Endothelial cell of umbilical vein (primary cell): ENCODE measurements around the gene WDR38. TPM values are rescaled to one million over a fixed set of nuclear protein-coding genes. Genes with fewer than 3 reads are reported as not detected.

Experiments
- BruUV-seq: library from RNA; stranded (reverse); fragments of 400-500 nt; replicated peaks from 2 replicates; lab custom pipeline; 2021; lab: Mats Ljungman, UMichigan
- CTCF ChIA-PET: fragments of 300-600, 350-600 bp; sonication (Branson Sonifier 250); formaldehyde crosslinking; loops from one replicate; lab custom pipeline; 2021; ENCODE audit warnings: antibody characterized with exemption, inconsistent platforms; lab: Charles Lee
- POLR2A ChIA-PET: fragments of 300-600, 350-600 bp; sonication (Branson Sonifier 250); formaldehyde crosslinking; loops from one replicate; lab custom pipeline; 2021; ENCODE audit warnings: antibody characterized with exemption, inconsistent platforms; lab: Charles Lee
- DNase-seq: peaks from one replicate; pipeline ENCODE4 v3.0.0-alpha.2; 2011; ENCODE audit warnings: low read depth, low spot score
- FAIRE-seq: peaks from 2 replicates; lab custom pipeline; 2011; peaks lifted over from hg19 to GRCh38; lab: Jason Lieb, UNC
- H2AFZ ChIP-seq: 2 replicates; pipeline ENCODE4 v1.6.0; 2012; ENCODE audit warnings: low read depth, low read length, control low read depth, inconsistent platforms
- H3K27ac ChIP-seq: 2 replicates; pipeline ENCODE4 v1.5.1; 2011; ENCODE audit warnings: low read depth, mild to moderate bottlenecking, control low read depth, low read length, moderate library complexity; ENCODE audit not compliant: insufficient read depth
- H3K27me3 ChIP-seq, 2 experiments: 2 replicates each; pipeline versions ENCODE4 v1.6.0 to v1.6.1; 2011; ENCODE audit warnings: low read length in 2 of 2, mixed read lengths in 1 of 2; ENCODE audit not compliant: control insufficient read depth in 2 of 2, insufficient read depth in 2 of 2
- H3K36me3 ChIP-seq, 2 experiments: 2 replicates in 1 of 2; 3 replicates in 1 of 2; pipeline ENCODE4 v1.5.1; 2011; ENCODE audit warnings: low read length in 2 of 2, mild to moderate bottlenecking in 1 of 2, moderate library complexity in 1 of 2; ENCODE audit not compliant: control insufficient read depth in 2 of 2, insufficient read depth in 2 of 2; ENCODE audit errors: extremely low read depth in 1 of 2
- H3K4me1 ChIP-seq: 3 replicates; pipeline ENCODE4 v1.5.1; 2011; ENCODE audit warnings: mild to moderate bottlenecking, low read length; ENCODE audit not compliant: control insufficient read depth, insufficient read depth; ENCODE audit errors: extremely low read depth
- H3K4me2 ChIP-seq: 2 replicates; pipeline ENCODE4 v1.6.1; 2011; ENCODE audit warnings: low read length, control low read depth, mixed read lengths; ENCODE audit not compliant: insufficient read depth
- H3K4me3 ChIP-seq, 3 experiments: fragments of 200-600 bp in 1 of 3; sonication (generic), shearing (Covaris generic) in 1 of 3; replicated peaks in 1 of 3; 2 replicates each; pipeline ENCODE4 v1.5.1; 2011 to 2016; ENCODE audit warnings: control low read depth in 3 of 3, low read length in 3 of 3, mild to moderate bottlenecking in 2 of 3, inconsistent platforms in 1 of 3, low read depth in 1 of 3, moderate library complexity in 1 of 3; ENCODE audit not compliant: insufficient read depth in 1 of 3
- H3K79me2 ChIP-seq: 2 replicates; pipeline ENCODE4 v1.6.0; 2012; ENCODE audit warnings: low read length, inconsistent platforms; ENCODE audit not compliant: control insufficient read depth, insufficient read depth
- H3K9ac ChIP-seq: replicated peaks from 2 replicates; pipeline ENCODE3; 2011; ENCODE audit warnings: low read length, control low read depth; ENCODE audit not compliant: insufficient read depth; ENCODE audit errors: extremely low read depth
- H3K9me1 ChIP-seq: replicated peaks from 3 replicates; pipeline ENCODE4 v1.6.0; 2011; ENCODE audit warnings: mild to moderate bottlenecking, low read length; ENCODE audit not compliant: control insufficient read depth, insufficient read depth; ENCODE audit errors: extremely low read depth
- H3K9me3 ChIP-seq: replicated peaks from 2 replicates; pipeline ENCODE4 v1.5.1; 2012; ENCODE audit warnings: low read length, inconsistent platforms; ENCODE audit not compliant: control insufficient read depth, insufficient read depth
- H4K20me1 ChIP-seq: replicated peaks from 2 replicates; pipeline ENCODE3; 2011; ENCODE audit warnings: mild to moderate bottlenecking, low read length; ENCODE audit not compliant: control insufficient read depth, insufficient read depth; ENCODE audit errors: extremely low read depth
- FOS ChIP-seq: IDR thresholded peaks from 2 replicates; pipeline ENCODE4 v1.6.1; 2011; ENCODE audit warnings: mild to moderate bottlenecking, low read length, moderate library complexity, borderline replicate concordance; ENCODE audit not compliant: insufficient read depth
- GATA2 ChIP-seq: IDR thresholded peaks from 2 replicates; pipeline ENCODE4 v1.7.0; 2011; ENCODE audit warnings: low read depth, mild to moderate bottlenecking, moderate library complexity, mixed read lengths, low read length; ENCODE audit not compliant: insufficient read length, insufficient read depth
- JUN ChIP-seq: IDR thresholded peaks from 2 replicates; pipeline ENCODE4 v1.6.1; 2011; ENCODE audit warnings: borderline replicate concordance, low read depth; ENCODE audit not compliant: insufficient read length, insufficient read depth
- MYC ChIP-seq: IDR thresholded peaks from one replicate; pipeline ENCODE4 v1.6.1; 2011; ENCODE audit warnings: mild to moderate bottlenecking, low read depth, low read length
- POLR2A ChIP-seq: IDR thresholded peaks from 2 replicates; pipeline ENCODE4 v1.6.1; 2012; ENCODE audit warnings: low read depth, mild to moderate bottlenecking, control low read depth, low read length
- POLR2AphosphoS5 ChIP-seq: IDR thresholded peaks from 2 replicates; pipeline ENCODE4 v1.6.1; 2012; ENCODE audit warnings: low read depth, mild to moderate bottlenecking, control low read depth, low read length, moderate library complexity; ENCODE audit not compliant: insufficient read depth
- dilution Hi-C: fragments of 300-500 bp; cut with MboI; formaldehyde crosslinking; loops from one replicate; pipeline ENCODE4 v1.15.0; 2019; ENCODE audit warnings: low sequenced_read_pairs; ENCODE audit not compliant: extremely low pct_ligation_motif_present
- intact Hi-C: fragments of 100-400 bp; cut with micrococcal nuclease; formaldehyde crosslinking; loops from one replicate; pipeline ENCODE4 v1.10.0; 2022
- polyA plus RNA-seq, 4 experiments: library from polyadenylated mRNA; depleted of rRNA in 3 of 4; stranded (reverse) in 3 of 4; unstranded in 1 of 4; fragments of >200 nt; gene quantifications; 2 replicates each; pipeline versions ENCODE4 v1.2.1 to v1.2.3, GENCODE V29; 2011 to 2012; ENCODE audit warnings: missing spikeins in 1 of 4
- total RNA-seq: library from RNA; stranded (reverse); gene quantifications from 2 replicates; pipeline ENCODE4 v1.2.3, GENCODE V29; 2021
- TF ChIP-seq, protein P1 (sequence below): IDR thresholded peaks from 2 replicates; pipeline ENCODE4 v1.6.1; 2011; ENCODE audit not compliant: insufficient read depth, insufficient read length
- TF ChIP-seq, protein P2 (sequence below), 2 donors: IDR thresholded peaks; 1 replicate in 1 of 2; 2 replicates in 1 of 2; pipeline ENCODE4 v1.5.1; 2011; ENCODE audit warnings: low read length in 2 of 2, mild to moderate bottlenecking in 2 of 2, moderate library complexity in 2 of 2, control low read depth in 1 of 2, inconsistent platforms in 1 of 2, low read depth in 1 of 2; ENCODE audit not compliant: insufficient read depth in 1 of 2; ENCODE audit errors: extremely low read depth in 1 of 2

WDR38 gene
- total and polyA plus RNA-seq, 2 donors (not counting 3 experiments of a cell fraction or from before 2014, with no cell fraction given) = not detected

DNA sequence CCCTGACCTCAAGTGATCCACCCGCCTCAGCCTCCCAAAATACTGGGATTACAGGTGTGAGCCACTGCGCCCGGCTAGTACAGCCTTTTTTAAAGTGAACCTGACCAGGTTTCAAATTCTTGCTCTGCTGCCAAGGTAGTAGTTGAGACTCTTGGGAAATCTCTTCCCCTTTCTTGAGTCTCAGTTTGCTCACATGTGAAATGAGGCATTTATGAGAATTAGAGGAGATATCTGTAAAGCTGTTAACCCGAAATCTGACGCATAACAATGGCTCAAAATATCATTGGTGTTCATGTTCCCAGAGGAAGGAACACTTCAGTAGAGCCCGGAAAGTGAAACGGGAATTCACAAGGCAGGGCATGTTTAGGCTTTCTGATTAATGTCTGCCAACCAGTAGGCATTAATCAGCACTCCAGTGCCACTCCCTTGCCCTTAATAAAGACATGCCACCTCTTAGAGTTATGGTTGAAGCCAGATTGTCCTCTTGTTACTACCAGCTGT lies 10.2 kb downstream of the WDR38 start:
- DNase-seq (no peak), FAIRE-seq (peak; percentile 83)
- Histone ChIP-seq H3K9me1 (no peaks in the 10 kb centered on the region), H3K79me2 (peaks cover 40% of the 10 kb centered on the region), H3K4me1 (peaks cover 30% of the 10 kb centered on the region), H3K9ac (no peak overlapping the region), H3K4me3 (no peak overlapping the region), H3K9me3 (no peaks in the 10 kb centered on the region), H4K20me1 (peaks cover 8% of the 10 kb centered on the region), H2AFZ (peak overlapping the region; percentile 65), H3K27me3 (no peaks in the 10 kb centered on the region), H3K4me2 (no peak overlapping the region), H3K36me3 (peaks cover 15 to 20% of the 10 kb centered on the region in 2 experiments), H3K27ac (no peak overlapping the region)
- no peak for TF ChIP-seq FOS
- ChIA-PET POLR2A (interaction anchor here (0.5 kb wide), 1 partner anchor 94 kb away, joined by 10 read pairs; no protein-coding TSS in a partner anchor), CTCF (interaction anchor here (4.1 kb wide), 1 partner anchor 10 kb away, joined by 35 read pairs; the partner anchor contains the start of gene WDR38)
- intact Hi-C loops = loop anchor here (2.0 to 5.0 kb wide), 3 partner anchors 205 to 379 kb away; partner anchors contain the start of gene HSPA5
- no TSS peak for BruUV-seq
- dilution Hi-C loops = no loop called here

DNA sequence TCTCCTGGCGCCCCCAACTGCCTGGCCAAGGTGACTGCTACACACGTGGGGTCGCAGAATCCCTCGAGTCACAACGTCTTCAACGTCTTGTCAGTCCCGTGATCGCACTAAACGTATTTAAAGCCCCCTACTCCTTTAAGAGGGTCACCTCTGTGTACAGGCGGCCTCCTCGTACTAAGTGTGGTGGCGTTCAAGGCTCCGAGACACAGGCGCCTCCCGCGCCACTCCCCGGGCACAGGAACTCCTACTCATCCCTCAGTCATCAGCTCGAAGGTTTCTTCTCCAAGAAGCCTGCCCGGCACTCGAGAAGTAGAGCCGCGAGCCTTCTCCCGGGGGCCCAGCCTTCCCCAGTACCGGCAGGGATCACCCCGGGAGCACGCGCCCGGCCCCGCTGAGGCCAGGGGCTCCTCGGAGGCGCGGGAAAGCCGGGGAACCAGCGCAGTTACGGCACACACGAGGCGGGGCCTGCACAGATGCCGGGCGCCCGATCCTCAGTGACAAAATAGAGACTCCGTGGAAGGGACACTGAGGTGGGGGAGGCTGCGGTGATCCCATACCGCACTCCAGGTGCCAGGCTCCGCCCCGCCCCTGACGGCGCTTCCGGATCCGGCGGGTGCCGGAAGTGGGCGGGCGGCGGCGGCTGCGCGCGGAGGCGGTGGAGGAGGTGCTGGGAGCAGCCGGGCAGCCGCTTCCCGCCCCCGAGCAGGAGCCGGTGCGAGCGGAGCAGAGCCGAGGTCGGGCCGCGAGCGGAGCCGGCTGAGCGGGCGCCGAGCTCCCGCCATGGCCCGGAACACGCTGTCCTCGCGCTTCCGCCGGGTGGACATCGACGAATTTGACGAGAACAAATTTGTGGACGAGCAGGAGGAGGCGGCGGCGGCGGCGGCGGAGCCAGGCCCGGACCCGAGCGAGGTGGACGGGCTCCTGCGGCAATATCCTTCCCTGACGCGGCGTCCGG lies 15.5 kb downstream of the WDR38 start:
- Histone ChIP-seq H3K4me2 (peak overlapping the region; percentile 81), H3K4me3 (peak overlapping the region; percentile 31 to 97 (median 79)), H3K4me1 (peaks cover 35% of the 10 kb centered on the region), H3K9me1 (no peaks in the 10 kb centered on the region), H3K79me2 (peaks cover 57% of the 10 kb centered on the region), H3K9me3 (no peaks in the 10 kb centered on the region), H3K27me3 (no peaks in the 10 kb centered on the region), H3K9ac (peak overlapping the region; percentile 91), H2AFZ (peak overlapping the region; percentile 35), H3K27ac (peak overlapping the region; percentile 75), H3K36me3 (peaks cover 4 to 5% of the 10 kb centered on the region in 2 experiments), H4K20me1 (peaks cover 7% of the 10 kb centered on the region)
- ChIA-PET CTCF (interaction anchor here (4.1 kb wide), 1 partner anchor 16 kb away, joined by 15 read pairs; the partner anchor contains the start of gene WDR38), POLR2A (no interaction called here)
- peak; percentile 82 for DNase-seq
- TF ChIP-seq, protein P1, sequence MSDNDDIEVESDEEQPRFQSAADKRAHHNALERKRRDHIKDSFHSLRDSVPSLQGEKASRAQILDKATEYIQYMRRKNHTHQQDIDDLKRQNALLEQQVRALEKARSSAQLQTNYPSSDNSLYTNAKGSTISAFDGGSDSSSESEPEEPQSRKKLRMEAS = no peak
- TF ChIP-seq POLR2A (peak; percentile 92), GATA2 (no peak), POLR2AphosphoS5 (peak; percentile 94), MYC (peak; percentile 50), JUN (no peak), FOS (peak; percentile 9)
- TF ChIP-seq, protein P2, sequence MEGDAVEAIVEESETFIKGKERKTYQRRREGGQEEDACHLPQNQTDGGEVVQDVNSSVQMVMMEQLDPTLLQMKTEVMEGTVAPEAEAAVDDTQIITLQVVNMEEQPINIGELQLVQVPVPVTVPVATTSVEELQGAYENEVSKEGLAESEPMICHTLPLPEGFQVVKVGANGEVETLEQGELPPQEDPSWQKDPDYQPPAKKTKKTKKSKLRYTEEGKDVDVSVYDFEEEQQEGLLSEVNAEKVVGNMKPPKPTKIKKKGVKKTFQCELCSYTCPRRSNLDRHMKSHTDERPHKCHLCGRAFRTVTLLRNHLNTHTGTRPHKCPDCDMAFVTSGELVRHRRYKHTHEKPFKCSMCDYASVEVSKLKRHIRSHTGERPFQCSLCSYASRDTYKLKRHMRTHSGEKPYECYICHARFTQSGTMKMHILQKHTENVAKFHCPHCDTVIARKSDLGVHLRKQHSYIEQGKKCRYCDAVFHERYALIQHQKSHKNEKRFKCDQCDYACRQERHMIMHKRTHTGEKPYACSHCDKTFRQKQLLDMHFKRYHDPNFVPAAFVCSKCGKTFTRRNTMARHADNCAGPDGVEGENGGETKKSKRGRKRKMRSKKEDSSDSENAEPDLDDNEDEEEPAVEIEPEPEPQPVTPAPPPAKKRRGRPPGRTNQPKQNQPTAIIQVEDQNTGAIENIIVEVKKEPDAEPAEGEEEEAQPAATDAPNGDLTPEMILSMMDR (IDR thresholded peaks at IDR 0.05; ENCODE audit: extremely low read depth in 1 of 2, insufficient read depth in 1 of 2, low read depth in 1 of 2, low read length in 2 of 2) = no peak
- dilution Hi-C loops (no loop called here), intact Hi-C loops (loop anchor here (1.0 kb wide), 2 partner anchors 73 to 506 kb away; partner anchors contain the start of gene GOLGA1)
- peak; percentile 83 for FAIRE-seq
- TSS peak; percentile 86 for BruUV-seq
